ENCODE data around the gene KLF12.

KLF12 gene

DNA sequence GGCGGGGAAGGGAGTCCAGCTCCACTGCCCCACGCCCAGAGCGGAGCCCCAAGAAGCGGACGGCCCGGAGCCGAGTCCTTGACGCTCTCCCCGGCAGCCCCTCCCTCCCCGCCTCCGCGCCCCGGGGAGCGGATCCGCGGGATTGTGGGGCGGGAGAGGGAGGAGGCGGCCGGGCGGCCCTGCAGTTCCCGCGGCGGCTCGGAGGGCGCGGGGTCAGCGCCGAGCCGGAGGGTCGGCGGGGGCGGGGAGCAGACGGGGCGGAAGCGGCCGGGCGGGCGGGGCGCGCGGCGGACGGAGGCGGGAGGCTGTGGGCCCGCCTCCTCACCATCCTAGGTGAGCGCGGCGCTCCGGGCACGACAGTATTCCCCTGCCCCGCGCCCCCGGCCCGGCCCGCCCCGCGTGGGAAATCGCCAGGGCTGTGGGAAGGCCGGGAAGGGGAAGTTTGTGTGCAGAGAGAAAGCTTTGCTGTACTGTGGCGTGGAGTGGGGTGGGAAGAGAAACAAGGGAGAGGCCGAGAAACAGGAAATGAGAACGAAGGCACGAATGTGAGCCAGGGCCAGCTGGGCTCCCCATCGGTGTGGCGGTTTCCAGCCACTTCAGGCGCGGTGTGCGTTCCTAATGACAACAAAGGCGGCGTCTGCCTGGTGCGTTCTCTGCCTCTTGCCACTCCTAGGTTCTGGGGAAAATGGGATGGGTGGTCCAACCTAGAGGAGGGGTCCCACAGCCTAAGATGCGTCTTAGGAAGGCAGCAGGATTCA is 1.3 kb upstream of the KLF12 start:
- peak; percentile 32 for DNase-seq (ENCODE audit: low spot score)

GRCh38 chr13:74134777-74135325 is 647 bp upstream of the KLF12 start:
- peak; percentile 3 for DNase-seq (ENCODE audit: low spot score)

DNA sequence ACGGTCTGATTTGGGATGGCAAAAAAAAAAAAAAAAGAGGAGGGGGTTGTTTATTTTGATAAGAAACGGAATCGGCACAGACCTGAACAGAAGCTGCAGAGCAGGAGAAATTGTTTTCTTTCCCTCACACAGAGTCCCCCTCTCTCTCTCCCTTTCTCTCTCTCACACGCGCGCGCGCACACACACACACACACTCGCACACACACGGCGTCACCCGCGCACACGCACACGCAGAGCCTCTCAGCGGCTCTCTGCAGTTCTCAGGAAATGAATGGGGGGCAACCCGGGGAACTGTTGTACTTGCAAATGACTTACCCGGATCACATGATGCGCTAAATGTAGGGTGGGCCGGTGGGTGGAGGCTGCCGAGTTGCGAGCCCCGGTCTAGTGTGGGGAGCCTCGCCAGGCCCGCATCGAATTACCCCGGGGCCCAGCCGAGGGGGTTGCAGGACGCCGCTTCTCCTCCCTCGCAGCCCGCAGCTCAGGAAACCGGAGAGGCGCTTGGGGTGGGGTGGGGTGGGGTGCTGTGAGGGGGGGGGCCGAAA is 475 bp downstream of the KLF12 start:
- DNase-seq (ENCODE audit: low spot score) = peak; percentile 80

DNA sequence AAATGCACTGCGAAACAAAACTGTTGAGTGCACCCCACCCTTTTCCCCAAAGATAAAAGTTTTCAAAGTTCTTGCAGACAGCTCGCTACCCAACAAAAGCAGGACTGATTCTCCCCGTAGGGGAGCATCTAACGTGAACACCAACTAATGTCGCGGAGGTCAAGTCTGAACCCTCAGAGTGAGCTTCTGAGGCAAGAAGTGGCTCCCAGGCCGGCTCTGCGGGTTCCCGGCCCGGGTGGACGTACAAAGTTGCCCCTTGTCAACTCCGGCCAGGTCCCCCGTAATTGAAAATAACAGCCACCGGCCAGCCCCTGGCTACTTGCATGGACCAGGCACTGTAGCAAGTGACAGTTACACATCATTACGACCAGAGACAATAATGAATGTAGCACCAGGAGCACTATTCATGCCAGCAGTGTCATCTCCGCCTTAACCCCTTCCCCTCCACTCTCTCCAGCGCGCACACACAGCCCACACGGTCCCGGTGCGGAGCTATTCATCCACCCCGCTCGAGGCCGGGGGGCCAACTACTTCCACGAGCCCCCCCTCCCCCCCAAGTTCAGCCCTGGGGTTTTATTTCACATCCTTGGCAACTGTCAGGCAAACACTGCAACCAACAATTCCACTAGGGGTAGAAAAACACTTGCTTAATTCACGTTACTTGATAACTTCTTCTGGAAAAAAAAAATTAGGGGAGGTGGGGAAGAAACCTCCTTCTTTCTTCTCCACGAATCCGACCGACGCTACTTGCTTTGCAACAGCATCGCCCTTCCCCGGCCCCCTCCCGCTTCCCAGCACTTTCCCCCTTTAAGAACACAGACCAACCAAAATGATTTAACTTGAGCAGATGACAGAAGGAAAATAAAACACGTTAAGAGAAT is 1.2 kb downstream of the KLF12 start:
- peak; percentile 5 for DNase-seq (ENCODE audit: low spot score)

DNA sequence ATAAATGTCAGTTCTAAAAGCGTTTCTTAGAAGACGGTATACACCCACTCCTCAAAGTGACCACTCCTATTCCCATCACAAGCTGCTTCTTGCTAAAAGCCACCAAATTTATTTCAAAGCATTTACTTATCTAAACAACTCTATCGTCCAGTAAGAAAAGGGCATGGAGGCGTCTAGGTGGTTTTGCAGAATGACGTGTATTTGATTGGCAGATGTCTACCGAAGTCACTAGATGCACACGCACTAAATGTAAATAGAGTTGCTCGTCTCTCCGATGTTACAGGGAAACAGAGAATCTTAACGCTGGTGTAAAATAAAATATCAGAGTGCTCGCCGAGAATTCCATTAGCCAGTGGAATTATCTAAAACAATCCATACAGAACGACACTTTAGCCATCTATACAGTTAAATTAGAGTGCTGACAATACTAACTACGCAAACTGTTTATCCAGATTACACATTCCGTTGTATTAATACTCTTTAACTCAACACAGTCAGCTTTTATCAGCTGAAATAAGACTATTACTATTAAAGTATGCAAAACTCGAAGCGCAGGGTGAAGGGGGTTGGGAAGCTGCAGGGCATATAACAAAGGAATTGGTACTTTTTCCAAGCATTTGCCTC is 1.9 kb downstream of the KLF12 start:
- DNase-seq (ENCODE audit: low spot score) = peak; percentile 4

DNA sequence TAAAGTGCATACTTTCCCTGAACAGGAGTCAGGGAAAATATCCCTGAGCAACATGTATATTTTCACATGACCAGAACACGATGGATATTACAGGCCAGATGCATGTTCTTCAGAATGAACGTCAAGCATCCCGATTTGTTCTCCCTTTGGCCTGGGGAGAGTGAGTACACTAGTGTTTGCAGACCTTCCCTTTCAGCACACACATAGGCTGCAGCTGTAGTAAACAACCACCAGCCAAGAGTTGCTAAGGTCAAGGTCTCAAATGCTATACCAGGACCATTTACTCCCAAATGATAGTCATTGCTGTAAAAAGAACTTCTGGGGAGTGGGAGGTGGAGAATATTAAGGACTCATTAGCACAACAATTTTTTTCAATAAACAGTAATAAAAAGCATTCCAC is 3.0 kb downstream of the KLF12 start:
- peak; percentile 2 for DNase-seq (ENCODE audit: low spot score)

DNA sequence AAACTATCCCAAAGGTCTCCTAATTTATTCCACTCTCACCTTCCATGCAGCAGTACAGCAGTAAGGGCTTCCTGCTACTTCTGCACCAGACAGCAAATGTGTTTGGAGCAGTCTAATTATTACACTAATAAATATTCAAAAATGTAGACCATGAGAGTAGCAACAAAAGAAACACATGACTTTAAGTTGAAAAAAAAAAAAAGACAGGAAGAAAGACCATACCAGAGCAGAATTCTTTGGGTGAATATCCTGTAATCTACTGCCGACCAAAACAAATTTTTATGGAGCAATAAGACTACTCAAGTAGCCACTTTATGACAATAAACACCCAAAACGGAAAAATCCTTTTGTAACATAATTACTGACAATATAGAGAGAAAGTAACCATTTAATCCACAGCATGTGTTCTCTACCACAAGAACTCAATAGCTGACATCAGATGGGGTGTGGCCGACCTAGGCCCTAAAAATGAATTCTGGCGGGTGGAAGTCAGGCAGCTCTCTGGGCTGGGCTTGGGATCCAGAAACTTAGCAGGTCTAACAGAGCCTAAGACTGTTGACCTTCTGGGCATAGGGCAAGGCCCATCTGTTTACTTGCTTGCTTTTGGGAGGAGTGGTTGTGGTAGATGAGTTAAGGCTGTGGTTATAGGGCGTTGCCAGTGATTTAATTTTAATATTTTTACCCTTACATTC is 4.6 kb downstream of the KLF12 start:
- DNase-seq (ENCODE audit: low spot score) = no peak

DNA sequence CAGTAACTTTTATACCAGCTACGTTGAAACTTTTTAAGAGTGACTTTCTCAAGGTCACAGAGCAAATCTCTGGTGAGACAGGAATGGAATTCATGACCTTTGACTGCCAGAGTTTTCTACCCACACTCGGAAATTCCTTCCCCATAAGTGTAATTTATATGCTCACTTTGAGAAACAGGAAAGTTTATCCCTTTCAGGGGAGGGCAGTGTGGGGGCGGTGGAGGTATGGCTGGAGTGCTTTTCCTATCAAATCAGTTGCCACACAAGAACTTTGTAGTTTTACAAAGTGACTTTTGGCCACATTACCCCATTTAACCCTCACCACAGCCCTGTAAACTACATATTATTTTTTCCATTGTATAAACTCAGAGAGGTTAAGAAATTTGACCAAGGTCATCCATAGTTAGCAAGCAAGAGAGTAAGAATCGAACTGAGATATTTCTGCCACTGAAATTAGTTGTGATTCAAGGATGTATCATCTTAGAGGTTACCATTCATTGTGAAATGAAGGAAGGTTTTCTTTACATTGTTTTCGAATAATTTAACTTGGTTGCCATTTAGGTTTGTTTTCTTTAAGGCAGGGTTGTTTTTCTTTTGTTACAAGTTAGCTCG is 5.9 kb downstream of the KLF12 start:
- DNase-seq (ENCODE audit: low spot score) = no peak

DNA sequence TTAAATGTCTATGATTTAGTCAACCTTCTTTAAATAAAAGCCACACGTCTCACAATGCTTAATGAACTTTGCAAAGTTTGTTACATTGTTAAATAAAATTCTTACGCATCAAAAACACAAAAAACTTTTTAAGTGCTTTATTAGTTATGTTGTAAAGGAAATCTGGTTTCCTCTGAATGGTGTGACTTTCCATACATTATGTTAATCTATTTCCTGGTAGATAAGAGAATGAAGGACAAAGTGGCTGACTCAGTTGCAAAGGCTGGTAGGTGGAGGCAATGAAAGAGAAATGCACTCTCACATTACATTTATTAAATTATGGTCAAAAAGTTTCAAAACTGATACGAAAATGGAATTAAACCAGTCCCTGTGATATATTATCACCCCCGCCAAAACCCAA is 15.9 kb downstream of the KLF12 start:
- no peak for DNase-seq (ENCODE audit: low spot score)

DNA sequence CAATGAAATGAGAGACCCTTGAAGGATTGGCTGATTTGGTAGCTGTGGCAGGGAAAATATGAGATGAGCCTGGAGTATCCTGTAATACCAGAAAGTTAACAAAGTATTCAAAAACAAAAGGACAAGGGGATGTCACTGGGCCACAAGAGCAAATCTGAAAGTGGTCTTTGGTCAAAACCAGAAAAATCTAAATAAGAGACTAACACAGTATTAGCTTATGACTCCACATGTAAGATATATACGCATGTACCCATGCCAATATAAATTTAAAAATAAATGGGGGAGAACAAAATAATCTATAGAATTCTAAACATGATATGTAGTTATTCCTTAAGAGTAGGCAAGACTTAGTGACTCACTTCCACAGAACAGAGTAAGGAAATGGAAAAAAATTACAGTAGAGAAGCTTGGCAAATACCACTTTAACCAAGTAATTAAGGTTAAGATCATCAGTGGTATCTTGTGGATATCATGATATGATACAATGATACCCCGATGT is 16.9 kb downstream of the KLF12 start:
- no peak for DNase-seq (ENCODE audit: low spot score)

DNA sequence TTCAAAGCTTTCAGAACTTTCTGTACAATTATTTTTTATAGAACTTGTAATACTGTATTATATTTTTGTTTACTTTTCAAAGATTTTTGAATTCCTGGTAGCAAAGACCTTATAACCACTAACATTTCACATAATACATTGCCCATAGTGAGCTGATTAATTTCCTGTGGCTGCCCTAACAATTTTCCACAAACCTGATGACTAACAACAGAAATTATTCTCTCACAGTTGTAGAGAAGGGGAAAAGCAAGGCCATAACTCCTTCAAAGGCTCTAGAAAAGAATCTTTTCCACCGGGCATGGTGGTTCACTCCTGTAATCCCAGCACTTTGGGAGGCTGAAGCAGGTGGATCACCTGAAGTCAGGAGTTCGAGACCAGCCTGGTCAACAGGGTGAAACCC is 19.1 kb downstream of the KLF12 start:
- DNase-seq (ENCODE audit: low spot score) = no peak

DNA sequence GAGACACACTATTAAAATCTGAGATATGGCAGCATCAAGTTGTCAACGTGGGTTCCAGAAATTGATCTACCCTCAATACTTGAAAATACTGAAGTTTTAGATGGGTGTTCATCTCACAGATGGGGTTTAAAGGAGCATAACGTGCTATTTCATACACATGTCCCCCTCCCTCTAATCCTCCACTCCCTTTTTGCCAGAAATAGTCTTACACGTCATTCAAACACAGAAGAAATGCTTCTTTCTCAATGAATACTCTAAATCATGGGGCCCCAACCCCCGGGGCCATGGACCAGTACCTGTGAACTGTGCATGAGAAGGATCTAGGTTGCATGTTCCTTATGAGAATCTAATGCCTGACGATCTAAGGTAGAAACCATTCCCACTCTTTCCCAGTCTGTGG is 19.6 kb downstream of the KLF12 start:
- DNase-seq (ENCODE audit: low spot score) = no peak

GRCh38 chr13:74114202-74114601 is 20.0 kb downstream of the KLF12 start:
- no peak for DNase-seq (ENCODE audit: low spot score)

DNA sequence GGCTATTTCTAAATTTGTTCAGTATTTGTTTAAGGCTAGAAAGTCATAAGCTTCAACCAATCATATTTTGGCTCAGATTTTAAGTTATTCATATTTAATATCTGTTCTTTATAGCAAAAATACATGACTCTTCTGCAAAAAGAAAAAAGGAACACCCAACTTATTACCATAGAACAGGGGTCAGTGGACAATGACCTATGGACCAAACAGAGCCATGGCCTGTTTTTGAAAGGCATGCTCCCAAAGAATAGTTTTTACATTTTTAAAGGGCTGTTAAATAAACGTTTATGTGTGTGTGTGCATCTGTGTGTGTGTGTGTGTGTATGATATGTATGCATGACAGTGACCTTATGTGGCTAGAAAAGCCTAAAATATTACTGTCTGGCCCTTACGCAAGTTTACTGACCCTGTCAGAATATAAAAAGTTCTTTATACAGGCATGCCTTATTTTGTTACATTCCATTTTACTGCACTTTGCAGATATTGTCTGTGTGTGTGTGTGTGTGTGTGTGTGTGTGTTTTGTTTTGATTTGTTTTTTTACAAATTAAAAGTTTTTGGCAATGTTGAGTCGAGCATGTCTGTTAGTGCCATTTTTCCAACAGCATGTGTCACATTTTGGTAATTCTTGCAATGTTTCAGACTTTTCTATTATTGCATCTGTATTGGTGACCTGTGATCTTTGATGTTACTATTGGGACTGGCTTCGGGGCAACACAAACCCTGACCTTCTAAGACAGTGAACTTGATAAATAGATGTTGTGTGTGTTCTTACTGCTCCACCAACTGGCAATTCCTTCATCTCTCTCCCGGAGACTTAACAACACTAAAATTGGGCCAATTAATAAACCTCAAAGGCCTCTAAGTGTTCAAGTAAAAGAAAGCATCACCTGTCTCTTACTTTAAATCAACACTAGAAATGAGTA is 22.0 kb downstream of the KLF12 start:
- no peak for DNase-seq (ENCODE audit: low spot score)

DNA sequence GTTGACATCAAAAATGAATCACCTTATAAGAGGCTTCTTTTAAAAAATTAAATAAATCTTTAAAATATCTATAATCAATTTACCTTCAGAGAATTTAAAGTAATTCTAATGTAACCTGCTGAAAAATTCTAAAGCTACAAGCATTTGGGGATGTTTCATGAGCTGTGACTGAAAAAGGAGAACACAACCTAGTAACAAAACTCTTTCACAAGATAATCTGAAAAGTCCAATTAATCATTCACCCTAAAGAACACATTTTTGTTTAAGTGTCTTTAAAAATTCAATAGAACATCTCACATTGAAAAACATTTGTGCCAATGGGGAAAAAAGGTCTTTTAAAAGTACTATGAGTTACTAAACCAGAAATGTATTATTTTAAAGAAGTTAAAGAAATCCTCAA is 22.8 kb downstream of the KLF12 start:
- DNase-seq (ENCODE audit: low spot score) = no peak

- no peak for DNase-seq (ENCODE audit: low spot score)
These were observed 24.2 kb downstream of the KLF12 start for GRCh38 chr13:74110053-74110452.

DNA sequence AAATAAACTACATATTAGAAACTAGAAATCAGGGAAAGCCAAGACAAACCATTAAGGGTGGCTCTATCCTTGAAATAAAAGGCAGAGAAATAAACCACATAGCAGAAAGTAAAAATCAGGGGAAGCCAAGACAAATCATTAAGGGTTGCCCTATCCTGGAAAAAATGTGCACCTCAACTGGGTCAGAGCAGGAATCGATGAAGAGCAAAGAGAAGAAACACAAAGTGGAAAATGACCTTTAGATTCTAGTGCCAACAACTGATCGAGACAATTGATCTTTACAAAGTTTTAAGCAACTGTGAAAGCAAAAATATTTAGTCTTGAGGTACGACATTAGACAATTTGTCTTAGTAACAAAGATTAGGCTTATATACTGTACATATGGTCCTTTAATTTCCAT is 26.6 kb downstream of the KLF12 start:
- DNase-seq (ENCODE audit: low spot score) = no peak

- no peak for DNase-seq (ENCODE audit: low spot score)
These were observed 28.3 kb downstream of the KLF12 start for GRCh38 chr13:74105871-74106270.

GRCh38 chr13:74104661-74105275 is 29.4 kb downstream of the KLF12 start:
- DNase-seq (ENCODE audit: low spot score) = no peak
